Measurements from ENCODE around the gene C16orf82. TPM values are rescaled to one million over a fixed set of nuclear protein-coding genes. Genes with fewer than 3 reads are reported as not detected.

C16orf82 gene
- not detected in 2 replicates for total RNA-seq

DNA sequence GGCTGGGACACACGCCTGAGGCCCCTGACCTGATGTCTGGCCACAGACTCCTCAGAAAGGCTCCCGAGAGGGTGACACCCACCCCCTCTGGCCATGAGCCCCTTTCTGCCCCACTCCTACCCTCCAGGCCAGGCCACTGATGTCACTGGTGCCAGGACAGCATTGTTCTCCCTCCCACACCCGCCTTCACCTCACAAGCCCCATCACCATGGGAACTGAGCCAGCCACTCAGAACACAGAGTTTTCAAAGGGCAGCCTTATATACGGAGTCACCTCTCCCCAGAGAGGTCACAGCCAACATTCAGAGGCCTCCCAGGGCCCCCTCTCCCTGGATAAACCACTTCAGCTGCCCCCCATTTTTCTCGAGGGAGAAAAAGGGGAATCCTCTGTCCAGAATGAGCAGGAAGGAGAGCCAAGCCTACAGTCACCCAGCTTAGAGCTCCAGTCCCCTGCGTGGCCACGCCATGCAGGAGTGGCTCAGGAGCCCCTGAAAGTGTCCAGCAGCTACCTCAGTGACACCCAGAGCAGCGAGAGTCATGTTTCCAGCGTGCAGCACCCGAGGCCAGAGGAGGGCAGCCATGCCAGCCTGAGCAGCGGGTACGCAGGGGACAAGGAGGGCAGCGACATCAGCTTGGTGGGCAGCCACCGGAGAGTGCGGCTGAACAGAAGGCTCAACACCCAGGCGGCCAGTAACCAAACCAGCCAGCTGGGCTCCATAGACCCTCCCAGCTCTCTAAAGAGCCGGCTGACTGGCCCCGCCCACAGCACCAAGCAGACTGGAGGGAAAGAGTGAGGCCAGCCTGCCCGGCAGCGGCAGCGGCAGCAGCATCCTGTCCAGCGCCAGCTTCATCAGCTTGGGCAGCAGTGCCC is at the start of gene C16orf82:
Gene C16orf82, plus strand, starts transcription at position 260 of the 870 bp plus-strand sequence.
- no peak within 1 kb of the TSS for H3K4me3 ChIP-seq (ENCODE audit: low read depth, low read length)
- TF ChIP-seq, protein P1, sequence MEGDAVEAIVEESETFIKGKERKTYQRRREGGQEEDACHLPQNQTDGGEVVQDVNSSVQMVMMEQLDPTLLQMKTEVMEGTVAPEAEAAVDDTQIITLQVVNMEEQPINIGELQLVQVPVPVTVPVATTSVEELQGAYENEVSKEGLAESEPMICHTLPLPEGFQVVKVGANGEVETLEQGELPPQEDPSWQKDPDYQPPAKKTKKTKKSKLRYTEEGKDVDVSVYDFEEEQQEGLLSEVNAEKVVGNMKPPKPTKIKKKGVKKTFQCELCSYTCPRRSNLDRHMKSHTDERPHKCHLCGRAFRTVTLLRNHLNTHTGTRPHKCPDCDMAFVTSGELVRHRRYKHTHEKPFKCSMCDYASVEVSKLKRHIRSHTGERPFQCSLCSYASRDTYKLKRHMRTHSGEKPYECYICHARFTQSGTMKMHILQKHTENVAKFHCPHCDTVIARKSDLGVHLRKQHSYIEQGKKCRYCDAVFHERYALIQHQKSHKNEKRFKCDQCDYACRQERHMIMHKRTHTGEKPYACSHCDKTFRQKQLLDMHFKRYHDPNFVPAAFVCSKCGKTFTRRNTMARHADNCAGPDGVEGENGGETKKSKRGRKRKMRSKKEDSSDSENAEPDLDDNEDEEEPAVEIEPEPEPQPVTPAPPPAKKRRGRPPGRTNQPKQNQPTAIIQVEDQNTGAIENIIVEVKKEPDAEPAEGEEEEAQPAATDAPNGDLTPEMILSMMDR (IDR thresholded peaks at IDR 0.05; ENCODE audit: insufficient read depth, low read depth, low read length), result no peak
- no peak for DNase-seq (ENCODE audit: low read depth)

GRCh38 chr16:27020031-27020430 is 46.7 kb upstream of the C16orf82 start:
- H3K4me3 ChIP-seq (ENCODE audit: low read depth, low read length), result no peak overlapping the region
- DNase-seq (ENCODE audit: low read depth), result no peak
- TF ChIP-seq, protein P1 (IDR thresholded peaks at IDR 0.05; ENCODE audit: insufficient read depth, low read depth, low read length), result no peak

DNA sequence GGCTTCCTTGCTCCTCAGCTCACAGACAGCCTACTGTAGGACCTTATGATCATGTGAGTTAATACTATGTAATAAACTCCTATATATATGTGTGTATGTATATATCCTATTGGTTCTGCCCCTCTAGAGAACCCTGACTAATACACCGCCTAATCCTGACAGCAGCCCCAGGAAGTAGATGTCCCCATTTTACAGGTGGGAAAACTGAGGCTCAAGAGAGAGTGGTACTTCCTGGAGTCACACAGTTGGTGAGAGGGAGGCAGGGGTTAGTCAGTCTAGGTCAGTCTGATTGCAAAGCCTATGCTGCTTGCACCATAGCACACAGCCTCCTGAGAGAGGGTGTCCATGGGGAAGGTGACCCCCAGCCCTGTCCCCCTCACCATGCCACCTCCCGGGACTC is 42.7 kb upstream of the C16orf82 start:
- TF ChIP-seq, protein P1 (IDR thresholded peaks at IDR 0.05; ENCODE audit: insufficient read depth, low read depth, low read length), result no peak
- no peak for DNase-seq (ENCODE audit: low read depth)
- H3K4me3 ChIP-seq (ENCODE audit: low read depth, low read length), result no peak overlapping the region

DNA sequence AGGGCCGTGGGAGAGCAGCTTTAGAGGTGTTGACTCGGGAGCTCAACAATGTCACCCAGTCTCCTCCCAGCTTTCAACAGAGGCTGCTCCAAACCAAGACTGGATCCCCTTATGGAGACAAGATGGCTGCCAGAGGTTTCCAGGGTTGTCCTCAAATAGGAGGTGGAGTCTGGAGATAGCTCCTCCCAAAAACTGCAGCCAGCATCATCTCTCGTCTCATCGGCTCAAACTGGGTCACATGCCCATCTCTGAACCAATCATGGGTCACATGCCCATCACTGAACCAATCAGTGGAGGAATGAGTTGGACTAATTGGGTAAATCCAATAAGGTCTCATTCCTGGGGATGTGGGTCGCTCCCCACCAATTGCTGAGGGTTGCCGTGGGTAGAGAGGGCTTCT is 41.1 kb upstream of the C16orf82 start:
- H3K4me3 ChIP-seq (ENCODE audit: low read depth, low read length), result no peak overlapping the region
- TF ChIP-seq, protein P1 (IDR thresholded peaks at IDR 0.05; ENCODE audit: insufficient read depth, low read depth, low read length), result no peak
- no peak for DNase-seq (ENCODE audit: low read depth)

- DNase-seq (ENCODE audit: low read depth), result no peak
- TF ChIP-seq, protein P1 (IDR thresholded peaks at IDR 0.05; ENCODE audit: insufficient read depth, low read depth, low read length), result no peak
- no peak overlapping the region for H3K4me3 ChIP-seq (ENCODE audit: low read depth, low read length)
Measured at GRCh38 chr16:27027971-27028370, 38.8 kb upstream of the C16orf82 start.

DNA sequence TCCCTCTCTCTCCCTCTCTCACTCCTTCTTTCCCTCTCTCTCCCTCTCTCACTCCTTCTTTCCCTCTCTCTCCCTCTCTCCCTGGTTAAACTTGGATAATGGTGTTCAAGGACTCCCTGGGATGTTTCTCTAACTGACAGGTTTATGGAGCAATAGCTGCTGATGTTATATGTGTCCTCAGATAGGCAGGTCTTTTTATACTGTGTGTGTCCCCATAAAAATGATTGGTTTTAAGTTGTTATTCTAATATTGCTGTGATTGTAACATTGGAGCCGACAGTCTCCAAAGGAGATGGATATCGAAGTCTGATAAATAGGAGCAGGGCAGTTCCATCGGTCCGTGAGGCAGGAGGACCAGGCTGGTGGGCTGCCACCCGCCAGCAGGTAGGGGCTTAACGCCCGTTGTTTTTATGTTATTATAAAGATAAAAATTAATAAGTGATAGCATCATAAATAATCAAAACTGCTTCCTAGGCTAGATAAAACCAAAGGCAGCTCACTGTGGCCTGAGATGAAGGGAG is 38.1 kb upstream of the C16orf82 start:
- TF ChIP-seq, protein P1 (IDR thresholded peaks at IDR 0.05; ENCODE audit: insufficient read depth, low read depth, low read length), result no peak
- no peak for DNase-seq (ENCODE audit: low read depth)

More for the DNA sequence above, 38.1 kb upstream of the C16orf82 start:
- H3K4me3 ChIP-seq (ENCODE audit: low read depth, low read length), result no peak overlapping the region

Data from fibroblast of villous mesenchyme (primary cell).